AML-193 (cell line): ENCODE results near the gene KATNAL2.
"Not testable (repeated sequence)": the region's sequence is repeated elsewhere in the genome, so short reads cannot be mapped to it uniquely, and the experiment has no call there.

ENCODE experiments used
- DNase-seq, 2 experiments: peaks; one replicate each; lab custom pipeline; 2025; lab: John Stamatoyannopoulos, UW

The KATNAL2 gene

GRCh38 chr18:46939337-46939963 is 22.0 kb downstream of the KATNAL2 start:
- no peak for DNase-seq

- DNase-seq = no peak
Measured at GRCh38 chr18:46939998-46940571, 22.7 kb downstream of the KATNAL2 start.

GRCh38 chr18:46942646-46943045 is 25.2 kb downstream of the KATNAL2 start:
- no peak for DNase-seq

GRCh38 chr18:46946656-46947282 is 29.4 kb downstream of the KATNAL2 start:
- DNase-seq = no peak

GRCh38 chr18:46950064-46950656 is 32.8 kb downstream of the KATNAL2 start:
- DNase-seq = peak; percentile 2 to 32

- DNase-seq = no peak
Measured at GRCh38 chr18:46953195-46953594, 35.8 kb downstream of the KATNAL2 start.

- DNase-seq = no peak
Measured at GRCh38 chr18:46958209-46958608, 40.8 kb downstream of the KATNAL2 start.

- not testable (repeated sequence) for DNase-seq
Measured at GRCh38 chr18:46963656-46964578, 46.5 kb downstream of the KATNAL2 start.

GRCh38 chr18:46964579-46965293 is 47.3 kb downstream of the KATNAL2 start:
- not testable (repeated sequence) for DNase-seq

- DNase-seq = not testable (repeated sequence)
Measured at GRCh38 chr18:46966266-46966665, 48.9 kb downstream of the KATNAL2 start.

- not testable (repeated sequence) for DNase-seq
Measured at GRCh38 chr18:46969551-46969950, 52.1 kb downstream of the KATNAL2 start.

GRCh38 chr18:47019870-47020269 is 102.5 kb downstream of the KATNAL2 start:
- not testable (repeated sequence) for DNase-seq

- DNase-seq = not testable (repeated sequence)
Measured at GRCh38 chr18:47020757-47021156, 103.4 kb downstream of the KATNAL2 start.

GRCh38 chr18:47022821-47023220 is 105.4 kb downstream of the KATNAL2 start:
- DNase-seq = not testable (repeated sequence)

- DNase-seq = not testable (repeated sequence)
Measured at GRCh38 chr18:47023769-47024465, 106.5 kb downstream of the KATNAL2 start.

- not testable (repeated sequence) for DNase-seq
Measured at GRCh38 chr18:47025557-47026174, 108.3 kb downstream of the KATNAL2 start.

GRCh38 chr18:47028738-47029137 is 111.3 kb downstream of the KATNAL2 start:
- not testable (repeated sequence) for DNase-seq

- not testable (repeated sequence) for DNase-seq
Measured at GRCh38 chr18:47029684-47030353, 112.4 kb downstream of the KATNAL2 start.

GRCh38 chr18:47030887-47031286 is 113.5 kb downstream of the KATNAL2 start:
- DNase-seq = not testable (repeated sequence)
